OCI-LY3 (cell line): ENCODE data around the gene ALDOA.

ENCODE experiments used
- CTCF ChIP-seq: fragments of 200-600, 300-600 bp; sonication (generic); IDR thresholded peaks from 2 replicates; pipeline ENCODE4 v1.5.1; 2014; ENCODE audit warnings: antibody characterized with exemption, low read length, low read depth
- EZH2phosphoT487 ChIP-seq: fragments of 200-600 bp; shearing (Covaris generic); IDR thresholded peaks from 2 replicates; pipeline ENCODE4 v1.6.1; 2018; ENCODE audit warnings: antibody characterized with exemption, mixed run types, low read depth

DNA sequence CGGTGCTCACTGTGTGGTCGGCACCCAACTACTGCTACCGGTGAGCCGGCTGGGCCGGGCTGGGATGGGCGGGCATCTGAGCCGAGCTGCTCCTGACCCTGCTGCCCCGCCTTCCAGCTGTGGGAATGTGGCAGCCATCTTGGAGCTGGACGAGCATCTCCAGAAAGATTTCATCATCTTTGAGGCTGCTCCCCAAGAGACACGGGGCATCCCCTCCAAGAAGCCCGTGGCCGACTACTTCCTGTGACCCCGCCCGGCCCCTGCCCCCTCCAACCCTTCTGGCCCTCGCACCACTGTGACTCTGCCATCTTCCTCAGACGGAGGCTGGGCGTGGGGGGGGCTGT is 19.2 kb downstream of the ALDOA start:
- TF ChIP-seq CTCF (no peak), EZH2phosphoT487 (no peak)
